B cell (primary cell): ENCODE results near the gene PHPT1. TPM values are rescaled to one million over a fixed set of nuclear protein-coding genes. Genes with fewer than 3 reads are reported as not detected.

Experiments
- ATAC-seq: fragments of 200-7000 bp; cut with Tn5 transposase; one replicate; pipeline ENCODE4 v1.10.0; 2021; ENCODE audit warnings: low read depth, mild to moderate bottlenecking, moderate number of reproducible peaks, moderate library complexity
- CTCF ChIA-PET: fragments of 350-600 bp; sonication (Branson Sonifier 250); formaldehyde crosslinking; loops from one replicate; lab custom pipeline; 2021; ENCODE audit warnings: antibody characterized with exemption, inconsistent platforms; lab: Charles Lee
- POLR2A ChIA-PET: fragments of 350-600 bp; sonication (Branson Sonifier 250); formaldehyde crosslinking; loops from one replicate; lab custom pipeline; 2021; ENCODE audit warnings: antibody characterized with exemption; lab: Charles Lee
- DNase-seq: peaks from one replicate; pipeline ENCODE4 v3.0.0; 2013
- H2AFZ ChIP-seq: 2 replicates; pipeline ENCODE4 v1.6.1; 2012; ENCODE audit warnings: mild to moderate bottlenecking, low read depth, low read length; ENCODE audit not compliant: insufficient read depth, poor library complexity, severe bottlenecking
- H3K27ac ChIP-seq, 2 donors: 1 replicate in 1 of 2; 2 replicates in 1 of 2; pipeline ENCODE4 v1.5.1; 2012 to 2013; ENCODE audit warnings: low read length in 2 of 2, mild to moderate bottlenecking in 2 of 2, moderate library complexity in 1 of 2
- H3K27me3 ChIP-seq, 4 experiments: fragments of 200-600 bp in 1 of 4; sonication (generic) in 1 of 4; replicated peaks in 1 of 4; 1 replicate in 2 of 4; 2 replicates in 2 of 4; pipeline versions ENCODE4 v1.6.1 to v1.7.0; 2013 to 2016; ENCODE audit warnings: low read length in 3 of 4, mild to moderate bottlenecking in 2 of 4, mixed read lengths in 1 of 4, moderate library complexity in 1 of 4; ENCODE audit not compliant: insufficient read depth in 4 of 4, control insufficient read depth in 3 of 4; ENCODE audit errors: control extremely low read depth in 1 of 4
- H3K36me3 ChIP-seq, 2 experiments: replicated peaks in 1 of 2; 1 replicate in 1 of 2; 2 replicates in 1 of 2; pipeline versions ENCODE4 v1.6.1 to v1.7.1; 2013; ENCODE audit warnings: low read length in 1 of 2; ENCODE audit not compliant: insufficient read depth in 2 of 2, control insufficient read depth in 1 of 2; ENCODE audit errors: control extremely low read depth in 1 of 2, extremely low read depth in 1 of 2
- H3K4me1 ChIP-seq, 2 donors: fragments of 200-600 bp in 1 of 2; sonication (generic) in 1 of 2; 1 replicate in 1 of 2; 2 replicates in 1 of 2; pipeline versions ENCODE4 v1.5.1 to v1.6.1; 2013 to 2017; ENCODE audit warnings: low read length in 2 of 2; ENCODE audit not compliant: control insufficient read depth in 2 of 2, insufficient read depth in 2 of 2
- H3K4me2 ChIP-seq: replicated peaks from 2 replicates; pipeline ENCODE3; 2012; ENCODE audit warnings: mild to moderate bottlenecking, low read depth, low read length; ENCODE audit not compliant: poor library complexity, severe bottlenecking
- H3K4me3 ChIP-seq, 5 experiments: fragments of 200-600 bp in 1 of 5; sonication (generic) in 1 of 5; 1 replicate in 3 of 5; 2 replicates in 2 of 5; pipeline versions ENCODE4 v1.5.1 to v1.7.0; 2011 to 2016; ENCODE audit warnings: low read length in 4 of 5, mild to moderate bottlenecking in 4 of 5, low read depth in 2 of 5, control low read depth in 1 of 5, moderate library complexity in 1 of 5; ENCODE audit not compliant: insufficient read depth in 1 of 5; ENCODE audit errors: control extremely low read depth in 1 of 5, extremely low read depth in 1 of 5
- H3K79me2 ChIP-seq: fragments of 200-600 bp; sonication (generic); one replicate; pipeline ENCODE4 v1.6.0; 2016; ENCODE audit warnings: low read length; ENCODE audit not compliant: control insufficient read depth, insufficient read depth
- H3K9ac ChIP-seq: fragments of 200-600 bp; sonication (generic); 2 replicates; pipeline ENCODE4 v1.6.1; 2017; ENCODE audit warnings: mild to moderate bottlenecking, low read length, moderate library complexity
- H3K9me3 ChIP-seq, 3 donors: one replicate each; pipeline versions ENCODE4 v1.6.1 to v1.7.1; 2013; ENCODE audit warnings: low read length in 2 of 3; ENCODE audit not compliant: control insufficient read depth in 2 of 3, insufficient read depth in 1 of 3; ENCODE audit errors: control extremely low read depth in 1 of 3
- H4K20me1 ChIP-seq: 2 replicates; pipeline ENCODE4 v1.6.0; 2012; ENCODE audit warnings: mild to moderate bottlenecking, low read length; ENCODE audit not compliant: insufficient read depth, control insufficient read depth, poor library complexity, severe bottlenecking
- H3K27ac Mint-ChIP-seq: one replicate; pipeline ENCODE4 v1.8.0; 2021; ENCODE audit warnings: mixed read lengths
- H3K27me3 Mint-ChIP-seq: one replicate; pipeline ENCODE4 v1.8.0; 2021; ENCODE audit warnings: mixed read lengths
- H3K4me1 Mint-ChIP-seq: one replicate; pipeline ENCODE4 v1.8.0; 2021; ENCODE audit warnings: mixed read lengths
- H3K4me3 Mint-ChIP-seq: one replicate; pipeline ENCODE4 v1.8.0; 2021; ENCODE audit warnings: mixed read lengths
- H3K9me3 Mint-ChIP-seq: one replicate; pipeline ENCODE4 v1.8.0; 2022; ENCODE audit warnings: mixed read lengths; ENCODE audit not compliant: insufficient read depth
- EZH2 ChIP-seq: IDR thresholded peaks from 2 replicates; pipeline ENCODE4 v1.6.1; 2012; ENCODE audit warnings: borderline replicate concordance, low read depth, mild to moderate bottlenecking, moderate library complexity, low read length; ENCODE audit not compliant: insufficient read depth, poor library complexity, severe bottlenecking
- WGBS: methylation state at CpG from one replicate; pipeline ENCODE4 v1.1.5; 2013; ENCODE audit warnings: missing lambda C conversion rate; ENCODE audit not compliant: insufficient coverage; 5-methylcytosine and 5-hydroxymethylcytosine counted together
- intact Hi-C: fragments of 100-400 bp; cut with micrococcal nuclease; formaldehyde crosslinking; loops from one replicate; pipeline ENCODE4 v1.10.0; 2022
- polyA plus RNA-seq: library from polyadenylated mRNA; depleted of rRNA; stranded (reverse); fragments of >200 nt; gene quantifications from 2 replicates; pipeline ENCODE4 v1.2.3, GENCODE V29; 2012
- total RNA-seq, 2 donors: library from RNA; stranded (reverse); fragments of 120-200 nt in 1 of 2; gene quantifications; 1 replicate in 1 of 2; 2 replicates in 1 of 2; pipeline versions ENCODE4 v1.2.3 to v1.2.4, GENCODE V29; 2013 to 2022
- TF ChIP-seq, protein P1 (sequence below): fragments of 200-600 bp; IDR thresholded peaks from one replicate; pipeline ENCODE4 v1.8.0; 2022; ENCODE audit warnings: antibody characterized with exemption, mild to moderate bottlenecking

Gene PHPT1
- total and polyA plus RNA-seq, 2 donors (not counting 1 experiment from before 2014, with no cell fraction given), result 36.5 to 37.2 TPM

DNA sequence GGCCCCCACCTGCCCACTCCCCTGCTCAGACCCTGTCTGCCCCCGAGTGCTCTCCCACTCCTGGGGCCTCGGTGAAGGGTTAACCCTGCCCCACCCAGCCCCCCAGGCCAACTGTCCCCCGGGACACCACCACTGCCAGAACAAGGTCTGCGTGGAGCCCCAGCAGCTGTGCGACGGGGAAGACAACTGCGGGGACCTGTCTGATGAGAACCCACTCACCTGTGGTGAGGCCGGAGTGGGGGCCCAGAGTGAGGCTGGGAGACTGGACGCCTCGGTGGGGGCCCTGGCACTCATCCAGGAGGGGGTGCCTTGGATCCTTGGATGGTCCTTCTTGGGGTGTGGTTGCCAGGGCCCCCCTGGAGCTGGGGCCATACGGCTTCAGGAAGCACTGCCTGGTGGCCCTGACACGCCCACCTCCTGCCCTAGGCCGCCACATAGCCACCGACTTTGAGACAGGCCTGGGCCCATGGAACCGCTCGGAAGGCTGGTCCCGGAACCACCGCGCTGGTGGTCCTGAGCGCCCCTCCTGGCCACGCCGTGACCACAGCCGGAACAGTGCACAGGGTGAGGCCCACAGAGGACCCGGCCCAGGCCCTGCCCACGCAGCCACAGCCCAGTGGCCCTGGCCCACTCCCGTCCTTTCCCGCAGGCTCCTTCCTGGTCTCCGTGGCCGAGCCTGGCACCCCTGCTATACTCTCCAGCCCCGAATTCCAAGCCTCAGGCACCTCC lies 5.1 kb downstream of the PHPT1 start:
- DNase-seq (peak; percentile 27), ATAC-seq (no peak)
- ChIA-PET CTCF (no interaction called here), POLR2A (no interaction called here)
- H2AFZ ChIP-seq, result no peak overlapping the region
- intact Hi-C loops, result no loop called here
- H3K36me3 ChIP-seq, result peaks cover 0 to 4% of the 10 kb centered on the region in 2 experiments
- no peaks in the 10 kb centered on the region for H3K9me3 ChIP-seq
- H3K4me2 ChIP-seq, result no peak overlapping the region
- H3K27me3 ChIP-seq, result no peaks in the 10 kb centered on the region
- H3K4me1 Mint-ChIP-seq, result peaks cover 5% of the 10 kb centered on the region
- peaks cover 2% of the 10 kb centered on the region for H3K79me2 ChIP-seq
- H3K4me3 Mint-ChIP-seq, result no peak overlapping the region
- TF ChIP-seq EZH2, result no peak
- TF ChIP-seq, protein P1, sequence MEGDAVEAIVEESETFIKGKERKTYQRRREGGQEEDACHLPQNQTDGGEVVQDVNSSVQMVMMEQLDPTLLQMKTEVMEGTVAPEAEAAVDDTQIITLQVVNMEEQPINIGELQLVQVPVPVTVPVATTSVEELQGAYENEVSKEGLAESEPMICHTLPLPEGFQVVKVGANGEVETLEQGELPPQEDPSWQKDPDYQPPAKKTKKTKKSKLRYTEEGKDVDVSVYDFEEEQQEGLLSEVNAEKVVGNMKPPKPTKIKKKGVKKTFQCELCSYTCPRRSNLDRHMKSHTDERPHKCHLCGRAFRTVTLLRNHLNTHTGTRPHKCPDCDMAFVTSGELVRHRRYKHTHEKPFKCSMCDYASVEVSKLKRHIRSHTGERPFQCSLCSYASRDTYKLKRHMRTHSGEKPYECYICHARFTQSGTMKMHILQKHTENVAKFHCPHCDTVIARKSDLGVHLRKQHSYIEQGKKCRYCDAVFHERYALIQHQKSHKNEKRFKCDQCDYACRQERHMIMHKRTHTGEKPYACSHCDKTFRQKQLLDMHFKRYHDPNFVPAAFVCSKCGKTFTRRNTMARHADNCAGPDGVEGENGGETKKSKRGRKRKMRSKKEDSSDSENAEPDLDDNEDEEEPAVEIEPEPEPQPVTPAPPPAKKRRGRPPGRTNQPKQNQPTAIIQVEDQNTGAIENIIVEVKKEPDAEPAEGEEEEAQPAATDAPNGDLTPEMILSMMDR, result no peak
- no peak overlapping the region for H3K9ac ChIP-seq
- H3K27ac ChIP-seq, result no peak overlapping the region
- peaks cover 17% of the 10 kb centered on the region for H4K20me1 ChIP-seq
- H3K9me3 Mint-ChIP-seq, result no peaks in the 10 kb centered on the region
- 83% methylated on average over 29 of the region's 30 CpGs for WGBS
- peaks cover 6 to 9% of the 10 kb centered on the region in 2 donors for H3K4me1 ChIP-seq
- no peaks in the 10 kb centered on the region for H3K27me3 Mint-ChIP-seq
- H3K27ac Mint-ChIP-seq, result no peak overlapping the region
- no peak overlapping the region for H3K4me3 ChIP-seq

GRCh38 chr9:136854842-136855460 lies 5.7 kb downstream of the PHPT1 start:
- Histone ChIP-seq H3K4me2 (no peak overlapping the region), H3K27me3 (no peaks in the 10 kb centered on the region), H3K9ac (no peak overlapping the region), H4K20me1 (peaks cover 14% of the 10 kb centered on the region), H3K79me2 (peaks cover 2% of the 10 kb centered on the region), H3K4me3 (no peak overlapping the region), H3K9me3 (no peaks in the 10 kb centered on the region), H3K4me1 (peaks cover 3 to 9% of the 10 kb centered on the region in 2 donors), H3K27ac (no peak overlapping the region), H2AFZ (no peak overlapping the region), H3K36me3 (peaks cover 0 to 4% of the 10 kb centered on the region in 2 experiments)
- WGBS, result 95% methylated on average over 23 of the region's 23 CpGs
- no peaks in the 10 kb centered on the region for H3K9me3 Mint-ChIP-seq
- CTCF ChIA-PET, result no interaction called here
- peak; percentile 20 for DNase-seq
- no peaks in the 10 kb centered on the region for H3K27me3 Mint-ChIP-seq
- POLR2A ChIA-PET, result no interaction called here
- H3K4me3 Mint-ChIP-seq, result no peak overlapping the region
- no peaks in the 10 kb centered on the region for H3K4me1 Mint-ChIP-seq
- no peak overlapping the region for H3K27ac Mint-ChIP-seq
- TF ChIP-seq, protein P1, result no peak
- TF ChIP-seq EZH2, result no peak
- intact Hi-C loops, result no loop called here
- no peak for ATAC-seq
